Stimulated activated CD8-positive, alpha-beta memory T cell treated with anti-CD3 and anti-CD28 coated beads, Interleukin-12 subunit alpha, Interleukin-12 subunit beta, amount 100 ng/mL, for 24 hours (primary cell): Measurements from ENCODE around the gene MTA1.

Experiments
- DNase-seq: peaks from one replicate; pipeline ENCODE4 v3.0.0-alpha.2; 2020; ENCODE audit errors: extremely low read depth

Gene MTA1

GRCh38 chr14:105497671-105498429 is 78.2 kb downstream of the MTA1 start:
- no peak for DNase-seq

DNA sequence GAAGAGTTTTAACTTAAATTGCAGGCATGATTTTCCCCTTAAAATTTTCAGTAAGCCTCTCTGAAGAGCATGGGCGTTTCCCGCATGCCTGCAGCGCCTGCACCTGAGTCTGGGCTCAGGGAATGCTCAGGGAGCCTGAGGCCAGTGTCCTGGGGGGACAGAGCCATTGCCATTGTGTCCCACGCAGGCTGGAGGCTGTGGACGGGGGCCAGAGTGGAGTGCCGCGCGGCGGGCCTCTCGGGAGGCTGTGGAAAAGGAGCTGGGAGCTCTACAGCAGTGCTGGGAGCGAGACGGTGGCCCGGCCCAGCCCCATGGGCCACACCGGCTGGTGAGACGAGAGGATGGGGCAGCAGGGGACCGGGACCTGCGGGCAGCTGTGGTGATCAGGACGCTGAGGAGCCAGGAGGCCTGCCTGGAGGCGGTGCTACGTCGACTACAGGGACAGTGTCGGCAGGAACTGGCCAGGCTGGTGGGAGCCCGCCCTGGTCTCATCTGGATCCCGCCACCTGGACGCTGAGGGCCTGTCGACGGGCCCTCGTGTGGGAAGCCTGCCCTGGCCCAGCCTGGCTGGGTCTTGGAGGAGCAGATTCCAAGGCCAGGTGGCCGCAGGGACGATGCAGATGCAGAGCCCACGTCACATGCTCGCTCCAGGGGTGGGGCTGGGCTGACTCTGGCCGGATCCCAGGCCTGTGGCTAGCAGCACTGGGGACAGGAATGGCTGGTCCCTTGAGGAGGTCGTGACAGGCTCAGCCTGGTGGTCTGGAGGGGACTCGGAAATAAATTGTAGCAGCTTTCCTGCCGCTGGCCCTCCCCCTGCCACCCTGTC is 79.0 kb downstream of the MTA1 start:
- no peak for DNase-seq

DNA sequence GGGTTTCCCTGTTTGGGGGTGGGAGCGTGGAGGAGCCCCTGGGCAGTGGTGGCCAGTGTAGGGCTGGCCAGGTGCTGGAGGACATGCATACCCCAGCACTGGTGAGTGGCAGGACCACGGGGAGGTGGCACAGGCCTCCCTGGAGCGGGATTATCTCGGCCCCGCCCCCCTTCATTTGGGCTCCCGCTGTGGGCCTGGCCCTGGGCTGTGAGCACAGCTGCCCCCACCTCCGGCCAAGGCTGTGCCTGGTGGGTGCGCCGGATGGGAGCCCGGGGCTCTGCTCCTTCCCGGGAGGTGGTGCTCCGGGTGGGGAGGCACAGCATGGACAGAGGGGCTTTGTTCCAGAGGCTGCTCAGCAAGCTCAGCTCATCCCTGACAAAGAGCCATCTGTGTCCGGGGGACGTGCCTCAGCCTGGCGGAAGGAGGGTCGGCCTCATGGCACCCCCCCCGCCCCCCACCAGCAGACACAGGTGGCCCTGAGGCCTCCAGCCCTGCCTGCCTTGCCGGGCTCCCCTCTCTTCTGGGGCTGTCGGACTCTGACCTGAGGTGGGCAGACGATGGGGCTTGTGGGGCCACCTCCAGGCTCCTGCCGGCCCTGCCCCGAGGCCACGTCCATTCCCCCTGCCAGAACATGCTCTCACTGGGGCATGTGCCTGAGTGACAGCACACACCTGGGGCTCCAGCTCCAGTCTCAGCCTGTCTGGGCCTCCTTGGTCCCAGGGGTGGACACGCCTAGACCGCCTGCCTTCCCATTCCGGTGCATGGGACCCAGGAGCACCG is 79.8 kb downstream of the MTA1 start:
- no peak for DNase-seq

GRCh38 chr14:105500036-105500725 is 80.6 kb downstream of the MTA1 start:
- DNase-seq: no peak

- DNase-seq: no peak
Observed at GRCh38 chr14:105500726-105501101, 81.1 kb downstream of the MTA1 start.

DNA sequence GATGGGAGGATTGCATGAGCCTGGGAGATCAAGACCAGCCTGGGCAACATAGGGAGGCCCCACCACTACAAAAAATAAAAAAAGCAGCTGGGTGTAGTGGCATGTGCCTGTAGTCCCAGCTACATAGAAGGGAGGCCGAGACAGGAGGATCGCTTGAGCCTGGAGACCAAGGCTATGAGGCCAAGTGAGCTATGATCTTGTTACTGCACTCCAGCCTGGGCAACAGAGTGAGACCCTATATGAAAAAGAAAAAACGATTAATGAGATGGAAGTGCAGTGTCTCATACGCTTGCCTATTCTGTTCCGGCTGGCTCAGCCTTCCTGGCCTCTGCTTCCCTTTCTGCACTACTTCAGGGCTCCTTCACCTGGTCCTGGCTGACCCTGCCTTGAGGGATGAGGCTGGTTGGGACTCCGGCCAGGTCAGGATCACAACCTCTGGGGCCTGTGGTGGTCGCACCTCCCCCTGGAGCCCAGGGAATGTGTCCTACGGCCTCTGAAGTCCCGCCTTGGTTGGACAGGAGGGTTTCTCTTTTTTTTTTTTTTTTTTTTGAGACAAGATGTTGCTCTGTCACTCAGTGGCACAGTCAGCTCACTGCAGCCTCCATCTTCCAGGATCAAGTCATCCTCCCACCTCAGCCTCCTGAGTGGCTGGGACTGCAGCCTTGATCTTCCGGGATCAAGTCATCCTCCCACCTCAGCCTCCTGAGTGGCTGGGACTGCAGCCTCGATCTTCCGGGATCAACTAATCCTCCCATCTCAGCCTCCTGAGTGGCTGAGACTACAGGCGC is 82.1 kb downstream of the MTA1 start:
- no peak for DNase-seq

DNA sequence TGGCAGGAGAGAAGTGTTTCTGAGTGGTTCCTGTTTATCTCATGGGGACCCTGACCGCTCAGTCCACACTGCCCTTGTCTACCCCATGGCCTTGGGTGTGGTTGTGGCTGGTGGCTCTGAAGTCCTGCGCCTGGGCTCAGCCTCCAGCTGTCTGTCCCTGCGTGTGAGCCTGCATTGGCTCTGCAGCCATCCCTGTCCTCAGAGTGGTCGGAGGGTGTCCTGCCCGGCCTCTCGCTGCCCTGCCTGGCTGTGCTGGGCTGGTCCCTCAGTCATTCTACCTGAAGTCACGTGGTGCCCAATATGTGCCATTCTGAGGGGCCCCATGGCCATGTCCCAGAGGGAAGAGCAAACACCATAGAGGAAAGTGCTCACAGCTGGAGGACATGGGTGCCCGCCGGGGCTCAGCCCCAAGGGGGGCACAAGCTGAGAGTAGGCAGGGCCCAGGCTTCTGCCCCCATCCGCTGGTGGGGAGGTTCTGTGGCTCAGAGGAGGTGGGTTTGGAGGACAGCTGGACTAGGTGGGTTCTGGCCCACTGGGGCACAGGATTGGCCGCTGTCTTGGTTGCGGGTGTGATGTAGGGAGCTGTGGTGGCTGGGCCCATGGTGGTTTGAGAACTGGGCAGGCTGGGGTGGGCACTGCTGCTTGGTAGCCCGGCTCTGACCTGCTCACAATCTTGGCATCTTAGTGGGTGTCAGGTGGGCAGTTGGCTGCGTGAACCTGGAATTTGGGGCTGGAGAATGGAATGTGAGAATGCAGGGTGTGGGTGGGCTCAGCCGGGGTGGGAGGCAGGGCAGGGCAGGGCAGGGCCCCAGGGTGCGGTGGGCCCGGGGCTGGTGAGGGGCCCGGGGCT is 83.0 kb downstream of the MTA1 start:
- no peak for DNase-seq

GRCh38 chr14:105503296-105503640 is 83.6 kb downstream of the MTA1 start:
- DNase-seq: no peak

DNA sequence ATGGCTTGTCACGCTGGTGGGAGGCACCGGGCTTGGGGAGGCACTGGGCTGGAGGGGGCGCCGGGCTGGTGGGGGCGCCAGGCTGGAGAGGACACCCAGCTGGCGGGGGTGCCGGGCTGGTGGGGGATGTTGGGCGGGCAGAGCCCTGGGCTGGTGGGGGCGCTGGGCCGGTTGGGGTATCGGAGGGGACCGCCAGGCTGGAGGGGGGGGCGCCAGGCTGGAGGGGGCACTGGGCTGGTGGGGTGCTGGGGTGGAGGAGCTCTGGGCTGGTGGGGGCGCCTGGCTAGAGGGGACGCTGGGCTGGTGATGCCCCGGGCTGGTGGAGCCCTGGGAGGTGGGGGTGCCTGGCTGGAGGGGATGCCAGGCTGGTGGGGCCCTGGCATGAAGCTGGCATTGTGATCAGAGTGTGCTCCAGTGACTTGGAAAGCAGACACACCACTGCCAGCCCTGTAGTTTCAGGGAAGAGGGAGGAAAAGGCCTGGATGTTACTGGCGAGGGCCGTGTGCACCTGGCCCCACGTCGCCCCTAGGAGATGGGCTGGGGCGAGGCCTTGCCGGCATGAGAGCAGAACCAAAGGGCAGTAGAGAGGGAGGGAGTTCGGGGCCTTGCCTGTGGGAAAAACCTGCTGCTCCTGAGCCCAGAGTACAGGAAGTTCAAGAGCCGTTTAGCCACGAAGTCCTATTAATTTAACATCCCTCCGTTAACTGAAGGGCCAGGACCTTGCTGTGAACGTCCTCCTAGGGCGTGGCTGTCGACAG is 84.5 kb downstream of the MTA1 start:
- DNase-seq: no peak

- no peak for DNase-seq
Observed at GRCh38 chr14:105505101-105505500, 85.5 kb downstream of the MTA1 start.

GRCh38 chr14:105507247-105507646 is 87.6 kb downstream of the MTA1 start:
- no peak for DNase-seq

DNA sequence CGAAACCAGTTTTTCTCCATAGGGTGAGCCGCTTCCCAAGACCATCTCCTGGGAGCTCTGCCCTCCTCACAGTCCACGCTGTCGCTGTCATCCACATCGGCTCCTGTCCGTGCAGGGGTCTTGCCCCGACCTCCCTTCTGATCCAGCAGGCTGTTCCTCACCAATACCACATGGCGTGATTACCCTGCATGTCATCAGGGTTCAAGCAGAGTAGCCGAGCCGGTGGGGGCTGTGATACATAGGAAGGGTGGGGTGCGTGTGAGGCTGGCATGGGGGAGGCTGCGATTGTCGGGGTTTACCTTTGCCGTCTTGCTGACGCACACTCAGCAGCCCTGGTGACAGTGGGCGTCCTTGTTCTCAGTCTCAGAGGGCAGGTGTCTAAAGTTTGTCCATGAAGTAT is 88.4 kb downstream of the MTA1 start:
- no peak for DNase-seq

GRCh38 chr14:105508601-105509000 is 89.0 kb downstream of the MTA1 start:
- no peak for DNase-seq

- DNase-seq: no peak
Observed at GRCh38 chr14:105517096-105517495, 97.5 kb downstream of the MTA1 start.

- DNase-seq: no peak
Observed at GRCh38 chr14:105519946-105520698, 100.5 kb downstream of the MTA1 start.
